RWPE2 (cell line): ENCODE measurements around the gene SUGCT.

Experiments
- ATAC-seq: fragments of 200-7000 bp; cut with Tn5 transposase; 3 replicates; pipeline ENCODE4 v1.9.1; 2021; ENCODE audit warnings: low read depth
- DNase-seq: peaks from one replicate; pipeline ENCODE4 v3.0.0-alpha.2; 2020; ENCODE audit warnings: low spot score
- H3K27ac ChIP-seq: fragments of 450-650 bp; 2 replicates; pipeline ENCODE4 v1.5.1; 2017; ENCODE audit warnings: mild to moderate bottlenecking; ENCODE audit not compliant: poor library complexity, severe bottlenecking
- H3K27me3 ChIP-seq: fragments of 250-450 bp; sonication (Bioruptor Pico); 2 replicates; pipeline ENCODE4 v1.5.1; 2021; ENCODE audit warnings: mild to moderate bottlenecking, moderate library complexity; ENCODE audit not compliant: insufficient read depth, poor library complexity, severe bottlenecking
- H3K36me3 ChIP-seq: fragments of 250-450 bp; sonication (Bioruptor Pico); 2 replicates; pipeline ENCODE4 v1.5.1; 2020; ENCODE audit warnings: low read depth, mild to moderate bottlenecking, moderate library complexity
- H3K4me1 ChIP-seq: fragments of 250-450 bp; sonication (Bioruptor Pico); 2 replicates; pipeline ENCODE4 v1.5.1; 2021; ENCODE audit warnings: mild to moderate bottlenecking, moderate library complexity; ENCODE audit not compliant: insufficient read depth, poor library complexity, severe bottlenecking
- H3K4me3 ChIP-seq: fragments of 250-450 bp; sonication (Bioruptor Pico); 2 replicates; pipeline ENCODE4 v1.5.1; 2021; ENCODE audit warnings: mild to moderate bottlenecking, moderate library complexity; ENCODE audit not compliant: severe bottlenecking
- H3K9me3 ChIP-seq: fragments of 250-450 bp; sonication (Bioruptor Pico); 2 replicates; pipeline ENCODE4 v1.5.1; 2021; ENCODE audit warnings: mild to moderate bottlenecking, moderate library complexity; ENCODE audit not compliant: severe bottlenecking
- CTCF ChIP-seq: fragments of 450-650 bp; IDR thresholded peaks from one replicate; pipeline ENCODE4 v1.5.1; 2017; ENCODE audit warnings: mild to moderate bottlenecking, moderate library complexity; ENCODE audit not compliant: poor library complexity, severe bottlenecking

The SUGCT gene

GRCh38 chr7:40826411-40827221 is 691.8 kb downstream of the SUGCT start:
- no peak for TF ChIP-seq CTCF
- ATAC-seq (no peak), DNase-seq (no peak)
- Histone ChIP-seq H3K9me3 (no peaks in the 10 kb centered on the region), H3K27ac (no peak overlapping the region), H3K27me3 (no peaks in the 10 kb centered on the region), H3K36me3 (no peaks in the 10 kb centered on the region), H3K4me3 (no peak overlapping the region), H3K4me1 (peaks cover 16% of the 10 kb centered on the region)

- no peak for ATAC-seq
- no peak for DNase-seq
- no peaks in the 10 kb centered on the region for H3K27me3 ChIP-seq
- no peaks in the 10 kb centered on the region for H3K9me3 ChIP-seq
- peaks cover 16% of the 10 kb centered on the region for H3K4me1 ChIP-seq
- TF ChIP-seq CTCF = no peak
- H3K27ac ChIP-seq = no peak overlapping the region
- H3K36me3 ChIP-seq = no peaks in the 10 kb centered on the region
- H3K4me3 ChIP-seq = no peak overlapping the region
Observed at GRCh38 chr7:40827222-40828085, 692.6 kb downstream of the SUGCT start.

- H3K27ac ChIP-seq = no peak overlapping the region
- no peaks in the 10 kb centered on the region for H3K27me3 ChIP-seq
- DNase-seq (no peak), ATAC-seq (no peak)
- no peak overlapping the region for H3K4me3 ChIP-seq
- H3K9me3 ChIP-seq = no peaks in the 10 kb centered on the region
- TF ChIP-seq CTCF = no peak
- H3K36me3 ChIP-seq = no peaks in the 10 kb centered on the region
- peaks cover 16% of the 10 kb centered on the region for H3K4me1 ChIP-seq
Observed at GRCh38 chr7:40828686-40829600, 694.1 kb downstream of the SUGCT start.

GRCh38 chr7:40833191-40833887 is 698.5 kb downstream of the SUGCT start:
- H3K36me3 ChIP-seq = no peaks in the 10 kb centered on the region
- H3K4me3 ChIP-seq = no peak overlapping the region
- H3K27me3 ChIP-seq = no peaks in the 10 kb centered on the region
- ATAC-seq = no peak
- H3K4me1 ChIP-seq = no peaks in the 10 kb centered on the region
- DNase-seq = no peak
- no peak for TF ChIP-seq CTCF
- no peaks in the 10 kb centered on the region for H3K9me3 ChIP-seq
- no peak overlapping the region for H3K27ac ChIP-seq
